Neural cell (in vitro differentiated cells): Measurements from ENCODE around the gene MUSK. TPM values are rescaled to one million over a fixed set of nuclear protein-coding genes. Genes with fewer than 3 reads are reported as not detected.

ENCODE experiments used
- H2AFZ ChIP-seq: fragments of 200-600, 300-800 bp; sonication (generic), shearing (Covaris generic); 2 replicates; pipeline ENCODE4 v1.6.0; 2014; ENCODE audit warnings: low read depth, mild to moderate bottlenecking, antibody characterized with exemption, low read length, moderate library complexity
- H3F3A ChIP-seq: fragments of 200-600 bp; shearing (Covaris generic); 2 replicates; pipeline ENCODE4 v1.6.1; 2016; ENCODE audit warnings: mild to moderate bottlenecking, moderate library complexity, mixed read lengths, antibody characterized with exemption, low read length; ENCODE audit not compliant: insufficient read depth, poor library complexity, severe bottlenecking
- H3K27ac ChIP-seq: fragments of 200-600, 300-800 bp; sonication (generic), shearing (Covaris generic); 2 replicates; pipeline ENCODE4 v1.5.1; 2014; ENCODE audit warnings: mild to moderate bottlenecking, low read length, moderate library complexity
- H3K27me3 ChIP-seq: fragments of 300-800, 200-600 bp; sonication (generic), shearing (Covaris generic); 2 replicates; pipeline ENCODE4 v1.6.0; 2014; ENCODE audit warnings: mild to moderate bottlenecking, low read depth, low read length, moderate library complexity; ENCODE audit not compliant: insufficient read depth
- H3K36me3 ChIP-seq: fragments of 300-800, 200-600 bp; sonication (generic), shearing (Covaris generic); 2 replicates; pipeline ENCODE4 v1.5.1; 2014; ENCODE audit warnings: mild to moderate bottlenecking, antibody characterized with exemption, low read length, moderate library complexity; ENCODE audit not compliant: insufficient read depth
- H3K4me2 ChIP-seq: fragments of 300-800, 200-600 bp; sonication (generic), shearing (Covaris generic); 2 replicates; pipeline ENCODE4 v1.6.0; 2014; ENCODE audit warnings: mild to moderate bottlenecking, low read length
- H3K4me3 ChIP-seq: fragments of 300-800, 200-600 bp; sonication (generic), shearing (Covaris generic); 2 replicates; pipeline ENCODE4 v1.5.1; 2014; ENCODE audit warnings: mild to moderate bottlenecking, low read length, moderate library complexity
- H3K79me2 ChIP-seq: fragments of 200-600 bp; shearing (Covaris generic); replicated peaks from 2 replicates; pipeline ENCODE4 v1.6.0; 2014; ENCODE audit warnings: mild to moderate bottlenecking, low read length, moderate library complexity; ENCODE audit not compliant: insufficient read depth
- H3K9ac ChIP-seq: fragments of 300-800, 200-600 bp; sonication (generic), shearing (Covaris generic); 2 replicates; pipeline ENCODE4 v1.6.1; 2016; ENCODE audit warnings: mild to moderate bottlenecking, low read length, mixed read lengths
- H3K9me2 ChIP-seq: fragments of 200-600 bp; shearing (Covaris generic); 2 replicates; pipeline ENCODE4 v1.6.1; 2016; ENCODE audit warnings: mild to moderate bottlenecking, low read length, mixed read lengths; ENCODE audit not compliant: insufficient read depth
- H3K9me3 ChIP-seq: fragments of 200-600, 300-800 bp; sonication (generic), shearing (Covaris generic); 2 replicates; pipeline ENCODE4 v1.6.1; 2016; ENCODE audit warnings: mild to moderate bottlenecking, mixed run types, low read length, moderate library complexity, mixed read lengths
- H4K20me1 ChIP-seq: fragments of 200-600 bp; shearing (Covaris generic); 2 replicates; pipeline ENCODE4 v1.6.1; 2016; ENCODE audit warnings: mild to moderate bottlenecking, mixed run types; ENCODE audit not compliant: insufficient read depth
- CTCF ChIP-seq: fragments of 450-650 bp; IDR thresholded peaks from 2 replicates; pipeline ENCODE4 v1.5.1; 2014; ENCODE audit warnings: antibody characterized with exemption, mild to moderate bottlenecking, moderate library complexity; ENCODE audit not compliant: poor library complexity, severe bottlenecking
- EP300 ChIP-seq: fragments of 450-650 bp; conservative IDR thresholded peaks from 2 replicates; pipeline ENCODE4 v1.6.1; 2014; ENCODE audit warnings: antibody characterized with exemption, mild to moderate bottlenecking, moderate library complexity; ENCODE audit not compliant: poor library complexity, severe bottlenecking
- EZH2 ChIP-seq: fragments of 200-600, 300-800 bp; shearing (Covaris generic), sonication (generic); IDR thresholded peaks from 2 replicates; pipeline ENCODE4 v1.6.1; 2014; ENCODE audit warnings: antibody characterized with exemption, low read length, borderline replicate concordance, mild to moderate bottlenecking; ENCODE audit not compliant: insufficient read depth, poor library complexity, severe bottlenecking
- MXI1 ChIP-seq: fragments of 450-650 bp; conservative IDR thresholded peaks from 2 replicates; pipeline ENCODE4 v1.6.1; 2014; ENCODE audit warnings: antibody characterized with exemption, mild to moderate bottlenecking; ENCODE audit not compliant: poor library complexity, severe bottlenecking
- POLR2AphosphoS5 ChIP-seq: IDR thresholded peaks from 2 replicates; pipeline ENCODE4 v1.6.1; 2012
- RAD21 ChIP-seq: fragments of 450-650 bp; conservative IDR thresholded peaks from 2 replicates; pipeline ENCODE4 v1.6.1; 2014; ENCODE audit warnings: antibody characterized with exemption, mild to moderate bottlenecking, moderate library complexity
- SMC3 ChIP-seq: fragments of 450-650 bp; conservative IDR thresholded peaks from 2 replicates; pipeline ENCODE4 v1.6.1; 2014; ENCODE audit warnings: antibody characterized with exemption, mild to moderate bottlenecking, moderate library complexity; ENCODE audit not compliant: poor library complexity
- TAF1 ChIP-seq: IDR thresholded peaks from 2 replicates; pipeline ENCODE4 v1.6.1; 2012; ENCODE audit warnings: low read depth
- polyA minus RNA-seq: library from RNA; depleted of rRNA, polyadenylated mRNA; stranded (reverse); fragments of >200 nt; gene quantifications from 2 replicates; pipeline ENCODE4 v1.2.3, GENCODE V29; 2014
- polyA plus RNA-seq: library from polyadenylated mRNA; depleted of rRNA; stranded (reverse); fragments of >200 nt; gene quantifications from 2 replicates; pipeline ENCODE4 v1.2.3, GENCODE V29; 2014
- TF ChIP-seq, protein P1 (sequence below): IDR thresholded peaks from 2 replicates; pipeline ENCODE4 v1.6.1; 2012; ENCODE audit warnings: borderline replicate concordance

MUSK gene
- polyA plus RNA-seq: not detected in 2 replicates
- polyA minus RNA-seq: not detected in 2 replicates

DNA sequence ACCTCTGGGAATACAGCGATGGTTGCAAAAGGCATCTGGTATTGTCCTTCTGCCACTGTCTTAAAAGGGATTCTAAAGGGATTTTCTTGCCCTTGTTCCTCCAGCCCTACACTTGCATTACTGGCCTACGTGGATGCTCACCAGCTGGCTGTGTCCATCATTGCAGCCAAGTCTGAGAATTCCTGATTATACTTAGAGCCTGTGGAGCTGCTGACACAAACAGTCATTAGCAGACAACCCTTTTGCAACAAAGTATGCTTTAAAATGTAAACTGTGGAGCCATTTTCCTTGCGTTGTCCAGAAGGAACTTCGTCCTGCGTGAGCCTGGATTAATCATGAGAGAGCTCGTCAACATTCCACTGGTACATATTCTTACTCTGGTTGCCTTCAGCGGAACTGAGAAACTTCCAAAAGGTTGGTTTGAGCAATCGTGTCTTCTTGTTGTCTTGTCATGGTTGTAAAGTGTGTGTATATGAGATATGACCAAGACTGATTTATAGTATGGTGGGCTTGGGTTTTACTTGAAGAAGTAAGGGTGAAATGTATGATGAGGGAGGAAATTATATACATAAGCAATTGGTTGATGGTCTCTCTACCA lies at the start of gene MUSK:
Gene MUSK (plus strand): TSS at position 222 of the 598 bp plus-strand sequence. CDS start 114 bp downstream, at position 336.
- Histone ChIP-seq H3K4me3 (no peak within 1 kb of the TSS), H3K9me3 (no peaks in the 10 kb centered on the region), H3K79me2 (no peaks in the 10 kb centered on the region), H3K9ac (no peak within 1 kb of the TSS), H4K20me1 (no peaks in the 10 kb centered on the region), H3K36me3 (no peaks in the 10 kb centered on the region), H3K27me3 (no peaks in the 10 kb centered on the region), H2AFZ (no peak within 1 kb of the TSS), H3K4me2 (no peak within 1 kb of the TSS), H3F3A (no peaks in the 10 kb centered on the region), H3K9me2 (no peaks in the 10 kb centered on the region), H3K27ac (no peak within 1 kb of the TSS)
- no peak for TF ChIP-seq POLR2AphosphoS5
- TF ChIP-seq CTCF: no peak
- no peak for TF ChIP-seq RAD21
- TF ChIP-seq EZH2: no peak
- TF ChIP-seq MXI1: no peak
- TF ChIP-seq, protein P1, sequence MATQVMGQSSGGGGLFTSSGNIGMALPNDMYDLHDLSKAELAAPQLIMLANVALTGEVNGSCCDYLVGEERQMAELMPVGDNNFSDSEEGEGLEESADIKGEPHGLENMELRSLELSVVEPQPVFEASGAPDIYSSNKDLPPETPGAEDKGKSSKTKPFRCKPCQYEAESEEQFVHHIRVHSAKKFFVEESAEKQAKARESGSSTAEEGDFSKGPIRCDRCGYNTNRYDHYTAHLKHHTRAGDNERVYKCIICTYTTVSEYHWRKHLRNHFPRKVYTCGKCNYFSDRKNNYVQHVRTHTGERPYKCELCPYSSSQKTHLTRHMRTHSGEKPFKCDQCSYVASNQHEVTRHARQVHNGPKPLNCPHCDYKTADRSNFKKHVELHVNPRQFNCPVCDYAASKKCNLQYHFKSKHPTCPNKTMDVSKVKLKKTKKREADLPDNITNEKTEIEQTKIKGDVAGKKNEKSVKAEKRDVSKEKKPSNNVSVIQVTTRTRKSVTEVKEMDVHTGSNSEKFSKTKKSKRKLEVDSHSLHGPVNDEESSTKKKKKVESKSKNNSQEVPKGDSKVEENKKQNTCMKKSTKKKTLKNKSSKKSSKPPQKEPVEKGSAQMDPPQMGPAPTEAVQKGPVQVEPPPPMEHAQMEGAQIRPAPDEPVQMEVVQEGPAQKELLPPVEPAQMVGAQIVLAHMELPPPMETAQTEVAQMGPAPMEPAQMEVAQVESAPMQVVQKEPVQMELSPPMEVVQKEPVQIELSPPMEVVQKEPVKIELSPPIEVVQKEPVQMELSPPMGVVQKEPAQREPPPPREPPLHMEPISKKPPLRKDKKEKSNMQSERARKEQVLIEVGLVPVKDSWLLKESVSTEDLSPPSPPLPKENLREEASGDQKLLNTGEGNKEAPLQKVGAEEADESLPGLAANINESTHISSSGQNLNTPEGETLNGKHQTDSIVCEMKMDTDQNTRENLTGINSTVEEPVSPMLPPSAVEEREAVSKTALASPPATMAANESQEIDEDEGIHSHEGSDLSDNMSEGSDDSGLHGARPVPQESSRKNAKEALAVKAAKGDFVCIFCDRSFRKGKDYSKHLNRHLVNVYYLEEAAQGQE: no peak
- TF ChIP-seq EP300: no peak
- TF ChIP-seq SMC3: no peak
- TF ChIP-seq TAF1: no peak

GRCh38 chr9:110619831-110620230 lies 48.8 kb upstream of the MUSK start:
- H3K79me2 ChIP-seq: no peaks in the 10 kb centered on the region
- H2AFZ ChIP-seq: no peak overlapping the region
- no peaks in the 10 kb centered on the region for H4K20me1 ChIP-seq
- H3K36me3 ChIP-seq: no peaks in the 10 kb centered on the region
- no peaks in the 10 kb centered on the region for H3F3A ChIP-seq
- H3K27ac ChIP-seq: no peak overlapping the region
- no peak overlapping the region for H3K9ac ChIP-seq
- no peaks in the 10 kb centered on the region for H3K27me3 ChIP-seq
- H3K4me3 ChIP-seq: no peak overlapping the region
- no peak overlapping the region for H3K4me2 ChIP-seq
- no peaks in the 10 kb centered on the region for H3K9me3 ChIP-seq
- H3K9me2 ChIP-seq: no peaks in the 10 kb centered on the region
- TF ChIP-seq MXI1: no peak
- TF ChIP-seq CTCF: no peak
- no peak for TF ChIP-seq EP300
- TF ChIP-seq SMC3: no peak
- no peak for TF ChIP-seq RAD21
- TF ChIP-seq, protein P1: no peak
- no peak for TF ChIP-seq POLR2AphosphoS5
- TF ChIP-seq EZH2: no peak
- no peak for TF ChIP-seq TAF1
